ENCODE data around the gene PAX1. TPM values are rescaled to one million over a fixed set of nuclear protein-coding genes. Genes with fewer than 3 reads are reported as not detected.

Gene PAX1
- total RNA-seq, 1 experiment from 2014 or later = not detected

DNA sequence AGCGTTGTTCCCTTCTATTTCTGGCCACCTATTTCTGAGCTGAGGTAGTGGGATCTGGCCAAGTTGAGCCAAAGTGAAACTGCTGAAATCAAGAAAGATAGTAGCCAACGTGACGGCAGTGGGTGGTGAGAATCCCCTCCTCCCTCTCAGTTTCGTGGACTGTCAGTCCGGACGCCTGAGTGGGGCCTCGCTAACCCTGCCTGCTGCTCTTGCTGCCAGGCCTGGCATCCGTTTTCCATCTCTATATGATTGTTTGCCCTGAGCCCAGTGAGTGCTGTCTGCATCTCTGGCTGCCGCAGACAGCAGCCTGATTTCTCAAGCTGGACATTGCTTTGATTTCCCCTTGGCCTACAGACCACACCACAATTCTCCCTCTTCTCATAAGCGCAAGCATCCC is 23.5 kb upstream of the PAX1 start:
- H3K27ac Mint-ChIP-seq = no peak overlapping the region
- TF ChIP-seq NFE2L1 (CRISPR knock-in tag; IDR thresholded peaks at IDR 0.05) (no peak), NFYB (CRISPR knock-in tag; conservative IDR thresholded peaks at IDR 0.05; ENCODE audit: low read depth) (no peak), ZBTB21 (CRISPR knock-in tag; IDR thresholded peaks at IDR 0.05; ENCODE audit: borderline replicate concordance) (no peak), KAT7 (CRISPR knock-in tag; IDR thresholded peaks at IDR 0.05; ENCODE audit: borderline replicate concordance) (no peak), ZBTB43 (CRISPR knock-in tag; IDR thresholded peaks at IDR 0.05) (no peak), ZNF671 (CRISPR knock-in tag; IDR thresholded peaks at IDR 0.05) (no peak), TEAD1 (CRISPR knock-in tag; IDR thresholded peaks at IDR 0.05) (no peak), ATF3 (CRISPR knock-in tag; conservative IDR thresholded peaks at IDR 0.05) (no peak), ZNF423 (CRISPR knock-in tag; IDR thresholded peaks at IDR 0.05) (no peak), ATF1 (CRISPR knock-in tag; IDR thresholded peaks at IDR 0.05) (no peak), MAX (CRISPR knock-in tag; IDR thresholded peaks at IDR 0.05) (no peak), CDX4 (CRISPR knock-in tag; IDR thresholded peaks at IDR 0.05; ENCODE audit: borderline replicate concordance) (no peak), GABPB1 (CRISPR knock-in tag; IDR thresholded peaks at IDR 0.05) (no peak), HMGXB4 (CRISPR knock-in tag; IDR thresholded peaks at IDR 0.05) (no peak)
- TF ChIP-seq, protein P1, sequence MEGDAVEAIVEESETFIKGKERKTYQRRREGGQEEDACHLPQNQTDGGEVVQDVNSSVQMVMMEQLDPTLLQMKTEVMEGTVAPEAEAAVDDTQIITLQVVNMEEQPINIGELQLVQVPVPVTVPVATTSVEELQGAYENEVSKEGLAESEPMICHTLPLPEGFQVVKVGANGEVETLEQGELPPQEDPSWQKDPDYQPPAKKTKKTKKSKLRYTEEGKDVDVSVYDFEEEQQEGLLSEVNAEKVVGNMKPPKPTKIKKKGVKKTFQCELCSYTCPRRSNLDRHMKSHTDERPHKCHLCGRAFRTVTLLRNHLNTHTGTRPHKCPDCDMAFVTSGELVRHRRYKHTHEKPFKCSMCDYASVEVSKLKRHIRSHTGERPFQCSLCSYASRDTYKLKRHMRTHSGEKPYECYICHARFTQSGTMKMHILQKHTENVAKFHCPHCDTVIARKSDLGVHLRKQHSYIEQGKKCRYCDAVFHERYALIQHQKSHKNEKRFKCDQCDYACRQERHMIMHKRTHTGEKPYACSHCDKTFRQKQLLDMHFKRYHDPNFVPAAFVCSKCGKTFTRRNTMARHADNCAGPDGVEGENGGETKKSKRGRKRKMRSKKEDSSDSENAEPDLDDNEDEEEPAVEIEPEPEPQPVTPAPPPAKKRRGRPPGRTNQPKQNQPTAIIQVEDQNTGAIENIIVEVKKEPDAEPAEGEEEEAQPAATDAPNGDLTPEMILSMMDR (IDR thresholded peaks at IDR 0.05) = no peak
- TF ChIP-seq, protein P2, sequence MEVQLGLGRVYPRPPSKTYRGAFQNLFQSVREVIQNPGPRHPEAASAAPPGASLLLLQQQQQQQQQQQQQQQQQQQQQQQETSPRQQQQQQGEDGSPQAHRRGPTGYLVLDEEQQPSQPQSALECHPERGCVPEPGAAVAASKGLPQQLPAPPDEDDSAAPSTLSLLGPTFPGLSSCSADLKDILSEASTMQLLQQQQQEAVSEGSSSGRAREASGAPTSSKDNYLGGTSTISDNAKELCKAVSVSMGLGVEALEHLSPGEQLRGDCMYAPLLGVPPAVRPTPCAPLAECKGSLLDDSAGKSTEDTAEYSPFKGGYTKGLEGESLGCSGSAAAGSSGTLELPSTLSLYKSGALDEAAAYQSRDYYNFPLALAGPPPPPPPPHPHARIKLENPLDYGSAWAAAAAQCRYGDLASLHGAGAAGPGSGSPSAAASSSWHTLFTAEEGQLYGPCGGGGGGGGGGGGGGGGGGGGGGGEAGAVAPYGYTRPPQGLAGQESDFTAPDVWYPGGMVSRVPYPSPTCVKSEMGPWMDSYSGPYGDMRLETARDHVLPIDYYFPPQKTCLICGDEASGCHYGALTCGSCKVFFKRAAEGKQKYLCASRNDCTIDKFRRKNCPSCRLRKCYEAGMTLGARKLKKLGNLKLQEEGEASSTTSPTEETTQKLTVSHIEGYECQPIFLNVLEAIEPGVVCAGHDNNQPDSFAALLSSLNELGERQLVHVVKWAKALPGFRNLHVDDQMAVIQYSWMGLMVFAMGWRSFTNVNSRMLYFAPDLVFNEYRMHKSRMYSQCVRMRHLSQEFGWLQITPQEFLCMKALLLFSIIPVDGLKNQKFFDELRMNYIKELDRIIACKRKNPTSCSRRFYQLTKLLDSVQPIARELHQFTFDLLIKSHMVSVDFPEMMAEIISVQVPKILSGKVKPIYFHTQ (CRISPR knock-in tag; IDR thresholded peaks at IDR 0.05) = no peak
- ChIA-PET POLR2A (no interaction called here), CTCF (interaction anchor here (1.2 to 1.9 kb wide), 3 partner anchors 9 to 38 kb away, joined by 4 to 6 read pairs (median 4); no protein-coding TSS in a partner anchor)
- H3K4me3 Mint-ChIP-seq = no peak overlapping the region
- DNase-seq (ENCODE audit: low spot score) (no peak), ATAC-seq (no peak)
- H3K27me3 Mint-ChIP-seq (ENCODE audit: low read depth) = no peaks in the 10 kb centered on the region
- no peaks in the 10 kb centered on the region for H3K36me3 Mint-ChIP-seq
- no peaks in the 10 kb centered on the region for H3K9me3 Mint-ChIP-seq
- H3K4me1 Mint-ChIP-seq = no peaks in the 10 kb centered on the region

- CTCF ChIA-PET = interaction anchor here (1.9 kb wide), 1 partner anchor 10 kb away, joined by 5 read pairs; no protein-coding TSS in a partner anchor
- no peaks in the 10 kb centered on the region for H3K4me1 Mint-ChIP-seq
- no peaks in the 10 kb centered on the region for H3K9me3 Mint-ChIP-seq
- H3K36me3 Mint-ChIP-seq = no peaks in the 10 kb centered on the region
- no peak overlapping the region for H3K27ac Mint-ChIP-seq
- DNase-seq (ENCODE audit: low spot score) = no peak
- POLR2A ChIA-PET = no interaction called here
- H3K4me3 Mint-ChIP-seq = no peak overlapping the region
- no peak for ATAC-seq
- no peaks in the 10 kb centered on the region for H3K27me3 Mint-ChIP-seq (ENCODE audit: low read depth)
- TF ChIP-seq, protein P3, sequence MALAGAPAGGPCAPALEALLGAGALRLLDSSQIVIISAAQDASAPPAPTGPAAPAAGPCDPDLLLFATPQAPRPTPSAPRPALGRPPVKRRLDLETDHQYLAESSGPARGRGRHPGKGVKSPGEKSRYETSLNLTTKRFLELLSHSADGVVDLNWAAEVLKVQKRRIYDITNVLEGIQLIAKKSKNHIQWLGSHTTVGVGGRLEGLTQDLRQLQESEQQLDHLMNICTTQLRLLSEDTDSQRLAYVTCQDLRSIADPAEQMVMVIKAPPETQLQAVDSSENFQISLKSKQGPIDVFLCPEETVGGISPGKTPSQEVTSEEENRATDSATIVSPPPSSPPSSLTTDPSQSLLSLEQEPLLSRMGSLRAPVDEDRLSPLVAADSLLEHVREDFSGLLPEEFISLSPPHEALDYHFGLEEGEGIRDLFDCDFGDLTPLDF (CRISPR knock-in tag; IDR thresholded peaks at IDR 0.05) = no peak
- TF ChIP-seq MXD4 (CRISPR knock-in tag; IDR thresholded peaks at IDR 0.05; ENCODE audit: borderline replicate concordance) = no peak
- no peak for TF ChIP-seq GTF2I (CRISPR knock-in tag; conservative IDR thresholded peaks at IDR 0.05)
- no peak for TF ChIP-seq HMGA2 (CRISPR knock-in tag; IDR thresholded peaks at IDR 0.05)
- no peak for TF ChIP-seq JAZF1 (CRISPR knock-in tag; IDR thresholded peaks at IDR 0.05)
- TF ChIP-seq, protein P4, sequence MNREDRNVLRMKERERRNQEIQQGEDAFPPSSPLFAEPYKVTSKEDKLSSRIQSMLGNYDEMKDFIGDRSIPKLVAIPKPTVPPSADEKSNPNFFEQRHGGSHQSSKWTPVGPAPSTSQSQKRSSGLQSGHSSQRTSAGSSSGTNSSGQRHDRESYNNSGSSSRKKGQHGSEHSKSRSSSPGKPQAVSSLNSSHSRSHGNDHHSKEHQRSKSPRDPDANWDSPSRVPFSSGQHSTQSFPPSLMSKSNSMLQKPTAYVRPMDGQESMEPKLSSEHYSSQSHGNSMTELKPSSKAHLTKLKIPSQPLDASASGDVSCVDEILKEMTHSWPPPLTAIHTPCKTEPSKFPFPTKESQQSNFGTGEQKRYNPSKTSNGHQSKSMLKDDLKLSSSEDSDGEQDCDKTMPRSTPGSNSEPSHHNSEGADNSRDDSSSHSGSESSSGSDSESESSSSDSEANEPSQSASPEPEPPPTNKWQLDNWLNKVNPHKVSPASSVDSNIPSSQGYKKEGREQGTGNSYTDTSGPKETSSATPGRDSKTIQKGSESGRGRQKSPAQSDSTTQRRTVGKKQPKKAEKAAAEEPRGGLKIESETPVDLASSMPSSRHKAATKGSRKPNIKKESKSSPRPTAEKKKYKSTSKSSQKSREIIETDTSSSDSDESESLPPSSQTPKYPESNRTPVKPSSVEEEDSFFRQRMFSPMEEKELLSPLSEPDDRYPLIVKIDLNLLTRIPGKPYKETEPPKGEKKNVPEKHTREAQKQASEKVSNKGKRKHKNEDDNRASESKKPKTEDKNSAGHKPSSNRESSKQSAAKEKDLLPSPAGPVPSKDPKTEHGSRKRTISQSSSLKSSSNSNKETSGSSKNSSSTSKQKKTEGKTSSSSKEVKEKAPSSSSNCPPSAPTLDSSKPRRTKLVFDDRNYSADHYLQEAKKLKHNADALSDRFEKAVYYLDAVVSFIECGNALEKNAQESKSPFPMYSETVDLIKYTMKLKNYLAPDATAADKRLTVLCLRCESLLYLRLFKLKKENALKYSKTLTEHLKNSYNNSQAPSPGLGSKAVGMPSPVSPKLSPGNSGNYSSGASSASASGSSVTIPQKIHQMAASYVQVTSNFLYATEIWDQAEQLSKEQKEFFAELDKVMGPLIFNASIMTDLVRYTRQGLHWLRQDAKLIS (CRISPR knock-in tag; IDR thresholded peaks at IDR 0.05; ENCODE audit: borderline replicate concordance) = no peak
These were observed 22.9 kb upstream of the PAX1 start for GRCh38 chr20:21682521-21682954.

All from WTC11 (cell line).